ENCODE results near the gene RRP8. TPM values are rescaled to one million over a fixed set of nuclear protein-coding genes. Genes with fewer than 3 reads are reported as not detected.

The RRP8 gene
- total and polyA plus RNA-seq, 9 of the 15 experiments (the other 6 are each of a cell fraction or from before 2014, with no cell fraction given): 5.7 to 47.3 (median 32.6) TPM

GRCh38 chr11:6603287-6604080 lies at the start of gene RRP8, which contains the start of gene ILK (continued):
- TF ChIP-seq JUND (IDR thresholded peaks at IDR 0.05; ENCODE audit: borderline replicate concordance, low read depth, low read length): peak; percentile 60; the same call in 1 of the 2 replicates
- TF ChIP-seq JUND (tag; IDR thresholded peaks at IDR 0.05; ENCODE audit: borderline replicate concordance, low read depth, low read length): no peak; the same call in 2 of the 3 replicates
- peak; percentile 98 for TF ChIP-seq SMAD4 (CRISPR knock-in tag; conservative IDR thresholded peaks at IDR 0.05)
- TF ChIP-seq ZNF184 (CRISPR knock-in tag; IDR thresholded peaks at IDR 0.05): no peak
- TF ChIP-seq ZNF23 (CRISPR knock-in tag; IDR thresholded peaks at IDR 0.05): no peak
- TF ChIP-seq PHF21A (IDR thresholded peaks at IDR 0.05; ENCODE audit: borderline replicate concordance, low read depth): 0 out of 2 replicates have a peak, but pooled peaks have one; percentile 32
- no peak for TF ChIP-seq XRCC3 (IDR thresholded peaks at IDR 0.05)
- TF ChIP-seq ZBTB49 (CRISPR knock-in tag; IDR thresholded peaks at IDR 0.05; ENCODE audit: borderline replicate concordance): 0 out of 2 replicates have a peak, but pooled peaks have one; percentile 69
- TF ChIP-seq SIN3A (IDR thresholded peaks at IDR 0.05; ENCODE audit: borderline replicate concordance in 2 of 2, control insufficient read depth in 1 of 2, low read depth in 2 of 2, low read length in 2 of 2): peak; percentile 73 to 99; a peak in 3 of 4 replicates
- 0 out of 2 replicates have a peak, but pooled peaks have one; percentile 14 for TF ChIP-seq NR3C1 (CRISPR knock-in tag; IDR thresholded peaks at IDR 0.05)
- TF ChIP-seq LARP7 (IDR thresholded peaks at IDR 0.05): 0 out of 2 replicates have a peak, but pooled peaks have one; percentile 43
- TF ChIP-seq MGA (IDR thresholded peaks at IDR 0.05): peak; percentile 75
- TF ChIP-seq ZBTB7A (IDR thresholded peaks at IDR 0.05; ENCODE audit: borderline replicate concordance, control insufficient read depth, low read depth, low read length): peak; percentile 80; the same call in 1 of the 2 replicates

All from K562 (cell line).